ENCODE data around the gene ADAP1. TPM values are rescaled to one million over a fixed set of nuclear protein-coding genes. Genes with fewer than 3 reads are reported as not detected.

The ADAP1 gene
- total RNA-seq, 2 donors from 2014 or later, result 19.7 to 19.8 TPM

- ATAC-seq, result peak; percentile 10
- WGBS, 2 donors, result 79 to 84% methylated on average over 6 to 20 of the region's 29 CpGs
- H3K27me3 ChIP-seq, result no peaks in the 10 kb centered on the region
- no peak for TF ChIP-seq POLR2A (IDR thresholded peaks at IDR 0.05)
- no peak for TF ChIP-seq CTCF (IDR thresholded peaks at IDR 0.05)
- intact Hi-C loops (cut with DNase I), result no loop called here
- peaks cover 10 to 36% of the 10 kb centered on the region in 2 donors for H3K36me3 ChIP-seq (replicated peaks in 1 of 2; ENCODE audit: insufficient read depth in 1 of 2, low read depth in 2 of 2)
- H3K9me3 ChIP-seq, result no peaks in the 10 kb centered on the region
- H3K27ac ChIP-seq, result no peak overlapping the region
- no peak overlapping the region for H3K4me3 ChIP-seq
- DNase-seq, result no peak
- peaks cover under 1% of the 10 kb centered on the region for H3K4me1 ChIP-seq
These were observed 98.7 kb downstream of the ADAP1 start for GRCh38 chr7:855686-856369.

- 92 to 95% methylated on average over 29 to 31 of the region's 32 CpGs for WGBS, 2 donors
- Histone ChIP-seq H3K27me3 (no peaks in the 10 kb centered on the region), H3K27ac (no peak overlapping the region), H3K9me3 (no peaks in the 10 kb centered on the region), H3K36me3 (replicated peaks in 1 of 2; ENCODE audit: insufficient read depth in 1 of 2, low read depth in 2 of 2) (peaks cover 10 to 35% of the 10 kb centered on the region in 2 donors), H3K4me3 (no peak overlapping the region), H3K4me1 (no peaks in the 10 kb centered on the region)
- DNase-seq (no peak), ATAC-seq (no peak)
- TF ChIP-seq CTCF (IDR thresholded peaks at IDR 0.05), result no peak
- intact Hi-C loops (cut with DNase I), result no loop called here
These were observed 100.2 kb downstream of the ADAP1 start for GRCh38 chr7:854118-854775.

GRCh38 chr7:853366-854117, 100.9 kb downstream of the ADAP1 start:
- no peak for DNase-seq
- WGBS, 2 donors, result 89 to 98% methylated on average over 21 to 29 of the region's 33 CpGs
- Histone ChIP-seq H3K4me1 (no peaks in the 10 kb centered on the region), H3K4me3 (no peak overlapping the region), H3K27me3 (no peaks in the 10 kb centered on the region), H3K27ac (no peak overlapping the region), H3K9me3 (no peaks in the 10 kb centered on the region), H3K36me3 (replicated peaks in 1 of 2; ENCODE audit: insufficient read depth in 1 of 2, low read depth in 2 of 2) (peaks cover 10 to 34% of the 10 kb centered on the region in 2 donors)
- intact Hi-C loops (cut with DNase I), result no loop called here
- ATAC-seq, result no peak
- TF ChIP-seq POLR2A (IDR thresholded peaks at IDR 0.05) (no peak), CTCF (IDR thresholded peaks at IDR 0.05) (no peak)

GRCh38 chr7:851204-851603, 103.3 kb downstream of the ADAP1 start:
- H3K4me1 ChIP-seq, result no peaks in the 10 kb centered on the region
- H3K36me3 ChIP-seq (replicated peaks in 1 of 2; ENCODE audit: insufficient read depth in 1 of 2, low read depth in 2 of 2), result peaks cover 10 to 23% of the 10 kb centered on the region in 2 donors
- no peak overlapping the region for H3K4me3 ChIP-seq
- no peak overlapping the region for H3K27ac ChIP-seq
- intact Hi-C loops (cut with DNase I), result no loop called here
- no peak for DNase-seq
- 88 to 93% methylated on average over 13 to 14 of the region's 14 CpGs for WGBS, 2 donors
- TF ChIP-seq POLR2A (IDR thresholded peaks at IDR 0.05), result no peak
- no peak for TF ChIP-seq CTCF (IDR thresholded peaks at IDR 0.05)
- H3K27me3 ChIP-seq, result no peaks in the 10 kb centered on the region
- ATAC-seq, result no peak
- no peaks in the 10 kb centered on the region for H3K9me3 ChIP-seq
